ENCODE data around the gene PAK4. TPM values are rescaled to one million over a fixed set of nuclear protein-coding genes. Genes with fewer than 3 reads are reported as not detected.
A peak's percentile ranks its signal among the peaks of the same experiment; 100 is the strongest.

PAK4 gene
- polyA plus RNA-seq, 3 donors, result 66.6 to 76.3 (median 73.6) TPM

DNA sequence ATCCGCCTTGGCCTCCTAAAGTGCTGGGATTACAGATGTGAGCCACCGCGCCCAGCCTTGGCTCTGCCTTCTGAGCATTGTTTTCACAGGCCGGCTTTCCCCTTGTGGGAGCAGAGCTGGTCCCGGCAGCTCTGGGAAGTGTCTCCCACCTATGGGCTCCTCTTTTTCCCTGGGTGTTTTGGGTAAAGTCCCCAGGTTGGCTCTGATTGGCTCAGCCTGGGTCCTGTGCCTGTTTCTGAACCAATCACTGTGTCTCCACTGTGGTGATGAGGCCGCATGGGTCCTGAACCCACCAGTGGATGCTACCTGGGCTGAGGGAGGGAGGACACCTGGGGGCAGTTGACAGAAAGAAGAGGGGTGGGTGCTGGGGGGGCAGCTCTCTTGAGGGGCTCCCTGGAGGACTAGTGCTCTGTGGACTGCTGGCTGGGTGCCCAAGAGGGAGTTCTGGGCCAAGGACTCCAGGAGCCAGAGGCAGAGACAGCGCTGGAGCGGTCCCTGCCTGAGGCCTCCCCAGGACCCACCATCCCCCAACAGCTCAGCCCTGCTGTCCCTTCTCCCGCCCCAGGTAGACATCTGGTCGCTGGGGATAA lies 51.6 kb downstream of the PAK4 start:
- DNase-seq, result no peak

DNA sequence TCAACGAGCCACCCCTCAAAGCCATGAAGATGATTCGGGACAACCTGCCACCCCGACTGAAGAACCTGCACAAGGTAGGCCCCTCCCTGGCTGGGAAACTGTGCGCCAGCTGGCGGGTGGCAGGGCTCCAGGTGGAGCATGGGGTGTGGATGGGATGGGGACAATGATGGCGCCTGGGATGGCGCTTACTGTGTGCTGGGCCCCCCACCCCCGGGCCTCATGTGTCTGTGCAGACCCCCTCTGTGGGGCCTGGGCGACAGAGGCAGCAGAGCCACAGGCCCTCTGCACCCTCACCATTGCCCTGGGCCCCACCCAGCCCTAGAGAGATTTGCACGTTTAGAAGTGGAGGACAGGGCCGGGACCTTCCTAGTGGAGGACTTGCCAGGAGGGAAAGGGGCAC lies 52.1 kb downstream of the PAK4 start:
- DNase-seq, result no peak

DNA sequence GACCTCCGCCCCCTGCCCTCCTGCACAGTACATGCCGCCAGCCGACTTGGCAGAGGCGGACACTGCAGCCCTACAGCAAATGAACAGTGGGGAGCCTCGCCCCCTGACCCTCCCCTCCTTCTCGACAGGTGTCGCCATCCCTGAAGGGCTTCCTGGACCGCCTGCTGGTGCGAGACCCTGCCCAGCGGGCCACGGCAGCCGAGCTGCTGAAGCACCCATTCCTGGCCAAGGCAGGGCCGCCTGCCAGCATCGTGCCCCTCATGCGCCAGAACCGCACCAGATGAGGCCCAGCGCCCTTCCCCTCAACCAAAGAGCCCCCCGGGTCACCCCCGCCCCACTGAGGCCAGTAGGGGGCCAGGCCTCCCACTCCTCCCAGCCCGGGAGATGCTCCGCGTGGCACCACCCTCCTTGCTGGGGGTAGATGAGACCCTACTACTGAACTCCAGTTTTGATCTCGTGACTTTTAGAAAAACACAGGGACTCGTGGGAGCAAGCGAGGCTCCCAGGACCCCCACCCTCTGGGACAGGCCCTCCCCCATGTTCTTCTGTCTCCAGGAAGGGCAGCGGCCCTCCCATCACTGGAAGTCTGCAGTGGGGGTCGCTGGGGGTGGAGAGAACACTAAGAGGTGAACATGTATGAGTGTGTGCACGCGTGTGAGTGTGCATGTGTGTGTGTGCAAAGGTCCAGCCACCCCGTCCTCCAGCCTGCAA lies 52.9 kb downstream of the PAK4 start:
- no peak for DNase-seq

DNA sequence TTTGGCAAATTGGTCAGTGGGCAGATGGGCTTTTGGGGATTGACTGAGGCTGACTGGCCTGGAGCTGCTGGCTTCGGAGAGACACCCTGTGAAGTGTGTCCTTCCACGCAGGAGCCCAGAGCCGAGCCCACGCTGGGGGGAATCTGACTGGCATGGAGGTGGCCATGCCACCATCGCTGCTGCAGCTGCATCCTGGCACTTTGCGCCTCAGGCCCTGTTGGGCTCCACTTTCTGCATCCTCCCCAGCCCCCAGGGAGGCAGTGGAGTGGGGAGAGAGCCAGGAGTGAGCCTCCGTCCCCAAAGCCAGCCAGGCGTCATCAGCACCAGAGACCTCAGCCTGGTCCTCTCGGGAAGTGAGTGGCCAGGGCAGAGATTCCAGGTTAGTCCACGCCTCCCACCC lies 54.2 kb downstream of the PAK4 start:
- no peak for DNase-seq

DNA sequence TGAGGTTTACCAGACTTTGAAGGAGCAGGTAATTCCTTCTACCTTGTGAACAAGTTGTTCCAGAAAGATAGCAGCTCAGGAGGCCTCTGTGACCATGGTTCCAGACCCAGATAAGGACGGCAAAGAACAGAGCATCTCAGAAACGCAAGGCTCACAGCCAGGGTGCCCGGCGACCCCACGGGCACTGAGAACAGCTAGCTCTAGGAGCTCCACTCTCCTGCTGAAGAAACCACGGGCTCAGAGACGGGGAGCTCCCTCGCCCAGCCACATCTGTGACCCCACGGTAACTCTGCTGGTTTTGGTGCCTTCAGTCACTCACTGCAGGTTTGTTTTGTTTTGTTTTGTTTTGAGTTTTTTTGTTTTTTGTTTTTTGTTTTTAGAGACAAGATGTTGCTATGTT lies 55.2 kb downstream of the PAK4 start:
- DNase-seq, result no peak

DNA sequence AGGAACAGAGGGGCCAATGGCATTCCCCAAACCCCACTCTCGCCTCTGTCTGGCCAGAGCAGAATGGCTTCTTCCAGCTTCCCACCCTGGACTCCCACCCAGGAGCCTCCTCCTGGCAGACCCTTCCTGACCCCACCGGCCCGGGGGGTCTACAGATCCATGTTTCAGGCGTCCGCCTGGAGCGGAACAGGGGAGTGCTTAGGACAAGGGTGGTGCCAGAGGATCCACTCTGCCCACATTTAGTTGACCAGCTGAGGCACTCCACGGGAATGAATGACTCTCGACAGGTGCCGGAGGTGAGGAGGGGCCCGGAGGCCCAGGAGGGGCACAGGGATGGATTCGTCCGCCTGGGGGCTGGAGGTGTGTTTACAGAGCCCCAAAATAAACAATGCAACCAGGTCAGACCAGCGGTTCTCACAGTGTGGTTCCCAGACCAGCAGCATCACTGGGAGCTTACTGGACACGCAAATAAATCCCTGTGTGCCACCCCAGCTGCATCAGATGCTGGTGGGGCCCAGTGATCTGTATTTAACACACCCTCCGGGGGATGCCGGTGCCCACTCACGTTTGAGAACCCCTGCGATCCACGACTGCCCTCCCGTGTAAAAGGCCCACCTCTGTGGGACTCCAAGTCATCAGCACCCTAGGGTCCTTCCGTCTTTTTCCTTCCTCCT lies 56.1 kb downstream of the PAK4 start:
- no peak for DNase-seq

DNA sequence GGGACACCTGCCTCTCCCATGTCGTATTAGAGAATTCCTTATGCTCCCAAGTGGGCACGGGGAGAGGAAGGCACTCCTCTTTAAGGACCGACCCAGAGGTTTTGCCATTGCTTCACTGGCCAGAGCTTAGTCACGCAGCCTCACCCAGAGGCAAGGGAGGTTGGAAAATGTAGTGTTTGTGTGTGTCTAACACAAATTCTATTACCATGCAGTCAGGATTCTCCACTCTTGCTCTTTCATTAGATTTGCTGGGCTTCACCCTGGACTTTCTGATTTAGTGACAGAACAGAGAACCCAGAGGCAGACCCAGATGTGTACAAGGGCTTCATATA lies 56.6 kb downstream of the PAK4 start:
- DNase-seq, result no peak

DNA sequence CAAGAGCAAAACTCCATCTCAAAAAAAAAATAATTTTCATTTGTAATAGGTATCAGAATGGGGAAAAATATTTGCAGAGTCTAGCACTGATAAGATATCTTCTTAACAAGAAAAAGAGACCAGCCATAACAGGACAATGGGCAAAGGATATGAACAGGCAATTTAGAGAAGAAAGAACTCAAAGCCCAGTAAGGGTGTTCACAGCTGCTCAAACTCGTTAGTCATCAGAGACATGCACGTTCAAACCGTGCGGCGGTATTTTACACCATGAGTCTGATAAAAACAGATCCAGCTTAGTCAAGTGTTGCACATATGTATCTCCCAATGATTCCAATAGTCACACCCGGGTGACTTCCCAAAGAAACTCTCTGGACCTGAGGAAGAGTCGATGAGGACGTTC lies 57.5 kb downstream of the PAK4 start:
- no peak for DNase-seq

DNA sequence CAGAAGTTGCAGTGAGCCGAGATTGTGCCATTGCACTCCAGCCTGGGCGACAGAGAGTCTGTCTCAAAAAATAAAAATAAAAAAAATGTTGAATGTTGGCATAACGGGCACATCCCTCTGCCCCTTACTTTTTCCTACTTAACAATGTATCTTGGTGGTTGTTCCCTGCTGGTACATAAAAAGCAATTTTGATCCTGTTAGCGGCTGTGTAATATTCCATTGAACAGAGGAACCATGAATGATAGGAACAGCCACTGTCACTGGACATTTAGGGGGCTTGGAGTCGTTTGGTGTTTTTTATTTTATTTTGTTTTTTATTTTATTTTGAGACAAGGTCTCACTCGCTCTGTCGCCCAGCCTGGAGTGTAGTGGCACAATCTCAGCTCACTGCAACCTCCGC lies 60.8 kb downstream of the PAK4 start:
- DNase-seq, result no peak

DNA sequence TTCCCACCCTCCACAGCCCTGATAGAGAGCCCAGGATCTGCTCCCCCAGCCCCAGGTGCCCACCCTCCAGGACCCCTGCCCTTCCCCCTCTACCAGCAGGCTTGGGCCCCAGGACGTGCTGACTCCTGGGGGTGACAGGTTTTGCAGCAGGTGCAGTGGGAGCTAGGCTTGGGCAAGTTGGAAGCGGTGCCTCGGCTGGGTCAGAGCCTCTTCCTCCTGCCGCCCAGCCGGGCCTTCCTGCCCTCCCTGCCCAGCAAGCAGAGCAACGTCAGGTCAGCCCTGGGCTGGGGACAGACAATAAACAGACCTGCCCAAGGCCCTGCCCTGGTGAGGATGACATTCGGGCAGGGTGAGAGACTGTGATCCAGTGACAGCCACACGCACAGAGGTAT lies 62.0 kb downstream of the PAK4 start:
- no peak for DNase-seq

DNA sequence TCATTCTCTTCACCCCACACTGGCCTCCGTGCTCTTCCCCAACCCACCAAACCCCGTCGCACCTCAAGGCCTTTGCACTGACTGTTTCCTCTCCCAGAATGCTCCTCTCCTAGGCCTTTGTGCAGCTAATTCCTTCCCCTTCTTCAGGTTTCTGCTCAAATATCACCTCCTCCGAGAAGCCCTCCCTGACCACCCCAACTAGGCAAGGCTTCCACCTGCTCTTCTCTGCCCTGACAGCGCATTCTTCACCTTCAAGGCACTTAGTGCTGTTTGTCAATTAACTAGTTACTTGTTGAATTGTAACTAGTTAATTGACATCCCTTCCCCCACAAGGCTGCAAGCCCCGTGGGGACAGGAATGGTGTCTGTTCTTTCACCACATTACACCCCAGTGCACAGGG lies 63.4 kb downstream of the PAK4 start:
- no peak for DNase-seq

DNA sequence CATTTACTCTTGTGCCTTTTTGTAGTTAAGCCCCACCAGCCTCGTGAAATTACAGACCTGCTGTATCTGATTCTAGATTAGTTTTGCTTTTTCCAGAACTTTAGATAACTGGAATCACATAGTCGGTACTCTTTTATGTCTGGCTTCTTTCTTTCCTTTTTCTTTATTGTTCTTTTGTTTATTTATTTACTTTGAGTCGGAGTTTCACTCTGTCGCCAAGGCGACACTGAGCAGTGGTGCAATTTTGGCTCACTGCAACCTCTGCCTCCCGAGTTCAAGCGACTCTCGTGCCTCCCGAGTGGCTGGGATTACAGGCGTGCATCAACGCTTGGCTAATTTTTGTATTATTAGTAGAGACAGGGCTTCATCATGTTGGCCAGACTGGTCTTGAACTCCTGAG lies 65.2 kb downstream of the PAK4 start:
- DNase-seq, result no peak

DNA sequence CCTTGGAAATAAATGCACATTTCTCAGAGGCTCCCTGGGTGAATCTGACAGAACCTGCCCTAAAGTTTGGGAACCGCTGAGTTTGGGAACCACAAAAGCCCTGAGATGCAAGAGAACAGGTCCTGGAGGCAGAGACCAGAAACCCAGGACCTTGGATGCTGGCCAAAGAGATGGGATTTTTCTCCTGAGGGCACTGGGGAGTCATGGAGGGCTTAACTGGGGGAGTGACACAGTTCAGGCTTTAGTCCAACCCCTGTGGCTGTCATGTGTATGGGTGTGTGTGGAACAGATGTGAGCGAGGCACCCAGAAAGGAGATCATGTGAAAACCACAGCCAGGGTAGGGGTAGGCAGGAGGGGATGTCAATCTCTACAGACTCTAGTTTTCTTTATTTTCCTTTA lies 67.3 kb downstream of the PAK4 start:
- DNase-seq, result no peak

DNA sequence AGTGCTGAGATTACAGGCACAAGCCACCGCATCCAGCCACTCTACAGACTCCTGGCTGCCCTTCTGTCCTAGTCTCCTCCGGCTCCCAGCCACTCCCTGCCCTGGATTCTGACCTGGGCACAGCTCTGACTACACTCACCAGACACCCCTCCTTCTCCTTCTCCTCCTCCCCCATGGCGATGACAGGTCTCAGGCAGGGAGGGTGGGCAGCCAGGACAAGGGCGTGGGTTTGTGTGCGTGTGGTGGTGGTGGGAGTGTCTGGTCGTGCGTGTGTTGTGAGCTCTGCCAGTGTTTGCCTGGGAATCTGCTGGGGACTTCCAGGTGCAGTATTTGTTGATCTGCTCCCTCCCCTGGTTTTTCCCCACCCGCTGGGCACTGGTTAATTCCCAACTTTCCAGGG lies 68.2 kb downstream of the PAK4 start:
- DNase-seq, result no peak

DNA sequence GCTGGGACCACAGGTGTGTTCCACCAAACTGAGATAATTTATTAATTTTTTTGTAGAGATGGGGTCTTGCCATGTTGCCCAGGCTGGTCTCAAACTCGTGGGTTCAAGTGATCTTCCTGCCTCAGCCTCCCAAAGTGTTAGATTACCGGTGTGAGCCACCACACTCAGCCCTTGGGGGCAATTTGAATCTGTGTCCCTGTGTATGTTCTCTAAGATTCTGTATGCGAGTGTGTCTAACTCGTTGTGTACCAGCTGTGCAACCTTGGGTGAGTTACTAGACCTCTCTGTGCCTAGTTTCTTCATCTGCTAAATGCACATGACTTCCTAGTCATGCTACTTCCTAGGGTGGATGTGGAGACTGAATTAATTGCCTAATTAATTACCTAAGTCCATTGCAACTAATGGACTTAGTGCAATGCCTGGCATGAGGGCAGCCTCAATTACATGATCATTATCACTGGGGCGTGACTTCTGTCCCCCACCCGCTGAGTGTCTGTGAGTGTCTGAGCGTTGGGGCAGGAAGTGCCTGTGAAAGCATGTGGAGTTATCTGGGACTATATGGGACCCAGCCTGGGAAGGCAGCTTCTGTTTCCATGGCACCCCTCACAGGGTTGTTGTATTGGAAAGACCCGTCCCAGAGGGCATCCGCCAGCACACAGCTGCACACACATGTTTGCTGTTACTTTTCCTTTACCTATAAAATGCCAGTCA lies 69.4 kb downstream of the PAK4 start:
- DNase-seq, result peak; percentile 29

DNA sequence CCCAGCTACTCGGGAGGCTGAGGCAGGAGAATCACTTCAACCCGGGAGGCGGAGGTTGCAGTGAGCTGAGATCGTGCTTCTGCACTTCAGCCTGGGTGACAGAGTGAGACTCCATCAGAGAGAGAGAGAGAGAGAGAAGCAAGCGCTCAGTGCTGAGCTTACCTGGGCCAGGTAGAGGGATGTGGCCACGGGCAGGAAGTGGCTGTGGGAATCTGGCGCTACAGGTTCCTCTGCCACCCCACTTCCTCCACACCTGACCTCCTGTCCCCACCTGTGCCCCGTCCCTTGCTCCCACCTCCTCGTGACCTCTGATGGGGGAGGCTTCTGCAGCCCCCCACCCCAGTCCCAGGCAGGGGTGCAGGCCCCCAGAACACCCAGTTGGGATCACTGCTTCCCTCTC lies 70.2 kb downstream of the PAK4 start:
- DNase-seq, result no peak

DNA sequence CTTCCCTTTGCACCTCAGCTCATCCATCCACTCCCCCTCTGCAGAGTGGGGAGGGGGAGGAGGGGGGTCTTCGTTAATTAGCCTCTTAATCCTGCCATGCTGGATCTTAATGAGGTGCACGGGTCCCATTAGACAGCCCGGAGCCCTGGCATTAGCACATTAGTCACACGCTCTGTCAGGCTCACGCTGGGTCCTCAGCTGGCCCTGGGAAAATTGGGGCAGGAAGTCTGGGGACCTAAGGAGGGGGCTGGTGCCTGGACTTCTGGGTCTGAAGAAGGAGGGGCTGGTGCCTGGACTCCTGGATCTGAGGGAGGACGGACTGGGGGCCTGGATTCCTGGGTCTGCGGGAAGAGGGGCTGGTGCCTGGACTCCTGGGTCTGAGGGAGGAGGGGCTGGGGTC lies 70.7 kb downstream of the PAK4 start:
- no peak for DNase-seq

DNA sequence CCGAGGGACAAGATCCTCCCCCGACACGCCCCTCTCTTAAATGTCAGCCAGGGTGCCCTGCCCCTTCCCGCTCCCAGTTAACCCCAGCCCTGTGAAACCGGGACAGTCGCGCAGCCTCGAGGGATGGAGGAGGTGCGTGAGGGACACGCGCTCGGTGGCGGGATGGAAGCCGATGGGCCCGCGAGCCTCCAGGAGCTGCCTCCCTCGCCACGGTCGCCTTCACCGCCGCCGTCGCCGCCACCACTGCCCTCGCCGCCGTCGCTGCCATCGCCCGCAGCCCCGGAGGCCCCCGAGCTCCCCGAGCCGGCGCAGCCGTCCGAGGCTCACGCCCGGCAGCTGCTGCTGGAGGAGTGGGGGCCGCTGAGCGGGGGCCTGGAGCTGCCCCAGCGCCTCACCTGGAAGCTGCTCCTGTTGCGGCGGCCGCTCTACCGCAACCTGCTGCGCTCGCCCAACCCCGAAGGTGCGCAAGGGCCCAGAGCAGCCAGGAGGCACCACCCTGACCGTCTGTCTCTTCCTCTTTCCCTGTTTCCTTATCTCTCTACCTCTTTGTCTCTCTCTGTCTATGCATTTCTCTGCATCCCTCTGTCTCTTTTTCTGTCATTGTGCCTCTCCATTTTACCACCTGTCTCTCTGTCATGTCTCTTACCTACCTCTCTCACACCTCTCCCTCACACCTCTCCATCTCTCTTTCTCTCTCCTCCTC lies 71.4 kb downstream of the PAK4 start, which contains the start of gene NCCRP1:
NCCRP1 (plus strand) TSS at position 105 of the 703 bp plus-strand sequence; CDS start at position 124, 19 bp downstream.
- DNase-seq, result no peak

DNA sequence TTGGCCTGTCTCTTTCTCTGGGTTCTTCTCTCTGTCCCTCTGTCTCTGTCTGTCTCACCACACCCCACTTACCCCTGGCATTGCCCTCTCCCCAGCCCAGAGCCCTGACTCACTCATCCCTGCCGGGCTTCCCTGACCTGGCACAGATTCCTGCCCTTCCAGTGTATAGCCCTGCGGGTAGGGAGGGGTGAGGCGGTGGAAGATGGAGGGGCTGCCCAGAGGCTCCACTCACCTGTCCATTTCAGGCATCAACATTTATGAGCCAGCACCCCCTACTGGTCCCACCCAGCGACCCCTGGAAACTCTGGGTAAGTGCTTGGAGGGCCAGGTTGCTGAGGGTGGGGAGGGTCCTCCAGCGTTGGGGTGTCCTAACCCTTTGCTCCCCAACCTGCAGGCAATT lies 72.2 kb downstream of the PAK4 start:
- DNase-seq, result no peak

DNA sequence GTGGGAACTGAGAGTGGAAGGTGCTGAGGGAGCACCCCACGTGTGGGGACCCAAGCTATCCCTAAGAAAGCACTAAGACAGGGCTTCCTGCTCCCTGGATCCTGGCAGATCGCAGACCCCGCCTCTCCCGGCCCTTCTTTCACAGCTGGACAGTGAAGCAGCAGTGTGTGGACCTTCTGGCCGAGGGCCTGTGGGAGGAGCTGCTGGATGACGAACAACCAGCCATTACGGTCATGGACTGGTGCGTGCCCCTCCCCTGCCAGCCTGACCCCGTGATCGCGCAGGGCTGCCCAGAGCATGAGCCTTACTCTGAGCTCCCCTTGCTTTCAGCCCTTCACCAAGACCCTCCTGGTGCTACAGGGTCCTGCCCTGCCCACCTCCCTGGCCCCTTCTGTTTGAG lies 73.4 kb downstream of the PAK4 start:
- DNase-seq, result peak; percentile 85

DNA sequence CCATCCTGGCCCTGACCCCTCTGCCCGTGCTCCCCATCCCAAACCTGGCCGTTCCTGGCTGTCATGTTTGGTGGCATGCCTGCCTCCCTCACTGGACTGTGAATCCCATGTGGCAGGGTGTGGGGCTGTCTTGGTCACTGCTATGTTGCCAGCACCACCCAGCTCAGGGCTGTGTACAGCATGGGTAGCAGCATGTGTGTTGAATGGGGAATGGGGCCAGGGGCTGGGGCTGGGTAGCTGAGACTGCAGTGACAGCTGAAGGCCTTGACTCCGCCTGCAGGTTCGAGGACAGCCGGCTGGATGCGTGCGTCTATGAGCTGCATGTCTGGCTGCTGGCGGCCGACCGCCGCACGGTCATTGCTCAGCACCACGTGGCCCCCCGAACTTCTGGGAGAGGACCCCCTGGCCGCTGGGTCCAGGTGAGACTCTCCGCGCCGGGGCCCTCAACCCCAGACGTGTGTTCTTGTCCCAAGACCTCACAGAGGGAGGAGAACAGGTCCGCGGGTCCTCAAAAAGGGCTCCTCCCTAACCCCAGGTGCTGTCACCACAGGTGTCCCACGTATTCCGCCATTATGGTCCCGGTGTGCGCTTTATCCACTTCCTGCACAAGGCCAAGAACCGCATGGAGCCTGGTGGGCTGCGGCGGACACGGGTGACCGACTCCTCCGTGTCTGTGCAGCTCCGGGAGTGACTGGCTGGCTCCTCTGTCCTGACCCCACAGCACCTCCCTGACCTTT lies 74.6 kb downstream of the PAK4 start:
- no peak for DNase-seq

DNA sequence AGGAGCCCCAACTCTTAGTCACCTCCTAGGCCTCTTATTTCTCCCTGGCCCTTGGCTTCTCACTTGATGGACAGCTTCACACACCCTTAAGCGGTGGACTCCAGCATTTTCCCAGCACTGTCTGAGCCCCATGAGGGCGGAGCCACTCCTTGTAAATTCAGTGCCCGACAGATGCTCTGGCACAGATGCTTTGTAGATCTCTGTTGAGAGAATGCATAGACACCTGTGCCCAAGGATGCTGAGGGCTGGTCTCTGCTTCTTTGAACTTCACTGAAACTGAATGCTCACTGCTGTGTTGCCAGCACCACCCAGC lies 75.2 kb downstream of the PAK4 start:
- DNase-seq, result no peak
